HepG2 (cell line): ENCODE results near the gene PHF5A. TPM values are rescaled to one million over a fixed set of nuclear protein-coding genes. Genes with fewer than 3 reads are reported as not detected.

Experiments used
- ATAC-seq: fragments of 200-7000 bp; cut with Tn5 transposase; 3 replicates; pipeline ENCODE4 v1.9.1; 2020; ENCODE audit warnings: mild to moderate bottlenecking, moderate library complexity
- BruUV-seq: library from RNA; stranded (reverse); fragments of 400-500 nt; replicated peaks from 2 replicates; lab custom pipeline; 2021; lab: Mats Ljungman, UMichigan
- CTCF ChIA-PET: fragments of 300-600 bp; formaldehyde crosslinking; extraction: SDS; loops from one replicate; lab custom pipeline; 2021; ENCODE audit warnings: low total read pairs, inconsistent platforms, low intra/inter-chr PET ratio; lab: Yijun Ruan, JAX
- POLR2A ChIA-PET: fragments of 350-600 bp; sonication (Branson Sonifier 250); formaldehyde crosslinking; loops from one replicate; lab custom pipeline; 2020; ENCODE audit warnings: antibody characterized with exemption, inconsistent platforms; lab: Yijun Ruan, JAX
- DNase-seq: peaks from one replicate; pipeline ENCODE4 v3.0.0-alpha.2; 2015; ENCODE audit warnings: low spot score
- FAIRE-seq: peaks from 3 replicates; lab custom pipeline; 2011; peaks lifted over from hg19 to GRCh38; lab: Jason Lieb, UNC
- H2AFZ ChIP-seq: one replicate; pipeline ENCODE4 v1.6.1; 2011; ENCODE audit warnings: low read length, inconsistent platforms
- H3K27ac ChIP-seq: fragments of 300-600 bp; 3 replicates; pipeline ENCODE4 v1.8.0; 2011; ENCODE audit warnings: mixed run types, mild to moderate bottlenecking, mixed read lengths, low read length, inconsistent platforms; ENCODE audit not compliant: insufficient read depth; ENCODE audit errors: extremely low read length
- H3K27me3 ChIP-seq, 2 experiments: fragments of 200-600 bp in 1 of 2; 2 replicates in 1 of 2; 3 replicates in 1 of 2; pipeline versions ENCODE4 v1.6.0 to v1.8.0; 2011; ENCODE audit warnings: low read length in 2 of 2, mild to moderate bottlenecking in 2 of 2, moderate library complexity in 2 of 2, inconsistent platforms in 1 of 2; ENCODE audit not compliant: insufficient read depth in 2 of 2, control insufficient read depth in 1 of 2
- H3K36me3 ChIP-seq, 2 experiments: fragments of 200-600 bp in 1 of 2; replicated peaks in 1 of 2; 2 replicates in 1 of 2; 3 replicates in 1 of 2; pipeline versions ENCODE4 v1.5.1 to v1.8.0; 2011; ENCODE audit warnings: low read length in 2 of 2, inconsistent platforms in 1 of 2; ENCODE audit not compliant: insufficient read depth in 2 of 2, control insufficient read depth in 1 of 2
- H3K4me1 ChIP-seq: 2 replicates; pipeline ENCODE4 v1.5.1; 2012; ENCODE audit warnings: low read length, inconsistent platforms; ENCODE audit not compliant: insufficient read depth
- H3K4me2 ChIP-seq: 2 replicates; pipeline ENCODE4 v1.6.0; 2011; ENCODE audit warnings: low read depth, low read length, inconsistent platforms
- H3K4me3 ChIP-seq, 3 experiments: fragments of 200-600 bp in 1 of 3; sonication (generic), shearing (Covaris generic) in 1 of 3; replicated peaks in 1 of 3; 2 replicates each; pipeline ENCODE4 v1.5.1; 2011 to 2016; ENCODE audit warnings: low read length in 3 of 3, inconsistent platforms in 2 of 3, low read depth in 2 of 3, mild to moderate bottlenecking in 2 of 3, control low read depth in 1 of 3, mixed read lengths in 1 of 3; ENCODE audit not compliant: insufficient read depth in 1 of 3
- H3K79me2 ChIP-seq: one replicate; pipeline ENCODE4 v1.6.1; 2011; ENCODE audit warnings: low read length, inconsistent platforms; ENCODE audit not compliant: insufficient read depth
- H3K9ac ChIP-seq: 2 replicates; pipeline ENCODE4 v1.6.0; 2011; ENCODE audit warnings: mild to moderate bottlenecking, low read depth, low read length, inconsistent platforms; ENCODE audit not compliant: insufficient read depth
- H3K9me3 ChIP-seq: 2 replicates; pipeline ENCODE4 v1.5.1; 2012; ENCODE audit warnings: mild to moderate bottlenecking, low read length
- H4K20me1 ChIP-seq: 2 replicates; pipeline ENCODE4 v1.6.0; 2011; ENCODE audit warnings: inconsistent platforms, mild to moderate bottlenecking, low read length, moderate library complexity; ENCODE audit not compliant: insufficient read depth
- CAMTA2 ChIP-seq: sonication (generic); formaldehyde crosslinking; IDR thresholded peaks from 2 replicates; pipeline ENCODE4 v1.4.0; 2020; ENCODE audit warnings: mild to moderate bottlenecking, missing genetic modification reagents, borderline replicate concordance
- HHEX ChIP-seq: IDR thresholded peaks from 2 replicates; pipeline ENCODE4 v1.6.1; 2016; ENCODE audit warnings: control low read depth
- HNRNPL ChIP-seq: fragments of 200-400 bp; formaldehyde crosslinking; IDR thresholded peaks from 2 replicates; pipeline ENCODE4 v1.6.1; 2017; ENCODE audit warnings: mild to moderate bottlenecking, low read depth, low read length
- KLF6 ChIP-seq: IDR thresholded peaks from 2 replicates; pipeline ENCODE4 v1.8.0; 2016; ENCODE audit warnings: missing biosample characterization, missing genetic modification reagents
- MIER2 ChIP-seq: IDR thresholded peaks from 2 replicates; pipeline ENCODE4 v1.6.1; 2016; ENCODE audit warnings: missing biosample characterization, missing genetic modification reagents
- MLXIP ChIP-seq: sonication (generic); formaldehyde crosslinking; IDR thresholded peaks from 2 replicates; pipeline ENCODE4 v1.9.0; 2021; ENCODE audit warnings: missing genetic modification reagents, borderline replicate concordance
- POLR2G ChIP-seq: fragments of 200-400 bp; formaldehyde crosslinking; IDR thresholded peaks from 2 replicates; pipeline ENCODE4 v1.6.1; 2018; ENCODE audit warnings: mild to moderate bottlenecking, low read depth, low read length, moderate library complexity
- RAD21 ChIP-seq: fragments of 450-650 bp; formaldehyde crosslinking; IDR thresholded peaks from 2 replicates; pipeline ENCODE4 v1.5.0; 2020; ENCODE audit warnings: mild to moderate bottlenecking
- SOX5 ChIP-seq: IDR thresholded peaks from 2 replicates; pipeline ENCODE4 v1.6.1; 2016; ENCODE audit warnings: borderline replicate concordance
- TEF ChIP-seq: sonication (generic); formaldehyde crosslinking; IDR thresholded peaks from 2 replicates; pipeline ENCODE4 v1.5.0; 2020; ENCODE audit warnings: missing genetic modification reagents
- ZNF629 ChIP-seq: sonication (generic); formaldehyde crosslinking; conservative IDR thresholded peaks from 2 replicates; pipeline ENCODE4 v1.5.0; 2020; ENCODE audit warnings: missing genetic modification reagents
- ZNF691 ChIP-seq: sonication (generic); formaldehyde crosslinking; IDR thresholded peaks from 2 replicates; pipeline ENCODE4 v1.4.0; 2020; ENCODE audit warnings: missing genetic modification reagents, low read depth, mild to moderate bottlenecking, borderline replicate concordance
- WGBS: methylation state at CpG from one replicate; pipeline ENCODE4 v1.1.6; 2017; ENCODE audit warnings: low lambda C conversion rate; 5-methylcytosine and 5-hydroxymethylcytosine counted together
- in situ Hi-C: cut with HindIII; loops from 2 replicates; pipeline ENCODE4 v1.10.0; 2017; ENCODE audit warnings: low pct_unique_long_range_greater_than_20kb; ENCODE audit not compliant: extremely low pct_ligation_motif_present
- intact Hi-C: fragments of 100-400 bp; cut with micrococcal nuclease; formaldehyde crosslinking; loops from one replicate; pipeline ENCODE4 v1.10.0; 2022; ENCODE audit not compliant: unreplicated experiment
- polyA plus RNA-seq, 8 experiments: library from polyadenylated mRNA; depleted of rRNA in 3 of 8; stranded (reverse) in 7 of 8; unstranded in 1 of 8; fragments of >200 nt; fragmentation: Illumina TruSeq in 4 of 8; extraction: Trizol in 4 of 8; gene quantifications; 2 replicates each; pipeline versions ENCODE4 v1.2.1 to v1.2.3, GENCODE V29; 2011 to 2016; ENCODE audit warnings: low read depth in 4 of 8, missing spikeins in 1 of 8, mixed read lengths in 1 of 8; ENCODE audit not compliant: insufficient read depth in 1 of 8
- total RNA-seq, 5 experiments: library from RNA; depleted of rRNA; stranded (reverse); fragments of >200 nt; fragmentation: Illumina TruSeq; extraction: Trizol; gene quantifications; 2 replicates each; pipeline ENCODE4 v1.2.3, GENCODE V29; 2016; ENCODE audit warnings: low read depth in 1 of 5

The PHF5A gene
- total and polyA plus RNA-seq, 2 of the 13 experiments (the other 11 are each of a cell fraction or from before 2014, with no cell fraction given): 56.6 to 105 TPM

GRCh38 chr22:41437198-41437597 lies 31.3 kb downstream of the PHF5A start:
- CTCF ChIA-PET: no interaction called here
- Histone ChIP-seq H2AFZ (no peak overlapping the region), H3K4me3 (no peak overlapping the region), H3K79me2 (peaks cover 26% of the 10 kb centered on the region), H3K36me3 (peaks cover 18 to 44% of the 10 kb centered on the region in 2 experiments; a peak in 4 of 5 replicates), H3K4me2 (no peak overlapping the region), H4K20me1 (peaks cover 29% of the 10 kb centered on the region), H3K27ac (no peak overlapping the region), H3K4me1 (peaks cover 24% of the 10 kb centered on the region), H3K9ac (no peak overlapping the region), H3K27me3 (no peaks in the 10 kb centered on the region), H3K9me3 (no peaks in the 10 kb centered on the region)
- in situ Hi-C loops: no loop called here
- WGBS: 99% methylated on average over 7 of the region's 7 CpGs
- intact Hi-C loops: no loop called here
- TF ChIP-seq POLR2G: peak; percentile 54; the same call in 1 of the 2 replicates
- TF ChIP-seq MIER2 (CRISPR knock-in tag): no peak
- ATAC-seq (no peak), DNase-seq (no peak), FAIRE-seq (no peak)
- BruUV-seq: no TSS peak
- POLR2A ChIA-PET: interaction anchor here (1.1 to 1.7 kb wide), 2 partner anchors 8 to 11 kb away, joined by 4 to 5 read pairs; no protein-coding TSS in a partner anchor

- CTCF ChIA-PET: no interaction called here
- TF ChIP-seq HNRNPL (no peak), SOX5 (no peak), HHEX (CRISPR knock-in tag) (no peak), MLXIP (CRISPR knock-in tag) (no peak), TEF (CRISPR knock-in tag) (no peak), ZNF629 (CRISPR knock-in tag) (no peak), KLF6 (CRISPR knock-in tag) (no peak), CAMTA2 (no peak), RAD21 (no peak), ZNF691 (no peak)
Measured at GRCh38 chr22:41436322-41437113, 32.0 kb downstream of the PHF5A start.

More at GRCh38 chr22:41436322-41437113, 32.0 kb downstream of the PHF5A start:
- Histone ChIP-seq H3K4me2 (no peak overlapping the region), H3K4me3 (no peak overlapping the region), H3K4me1 (peaks cover 23% of the 10 kb centered on the region), H3K9ac (no peak overlapping the region), H4K20me1 (peaks cover 25% of the 10 kb centered on the region), H3K9me3 (no peaks in the 10 kb centered on the region), H3K27me3 (no peaks in the 10 kb centered on the region), H3K79me2 (peaks cover 21% of the 10 kb centered on the region), H2AFZ (no peak overlapping the region), H3K36me3 (peaks cover 17 to 43% of the 10 kb centered on the region in 2 experiments; a peak in 4 of 5 replicates), H3K27ac (no peak overlapping the region)
- FAIRE-seq (no peak), ATAC-seq (no peak), DNase-seq (no peak)
- POLR2A ChIA-PET: interaction anchor here (1.1 to 1.7 kb wide), 3 partner anchors 9 to 12 kb away, joined by 4 to 6 read pairs (median 5); partner anchors contain the start of gene TOB2
- intact Hi-C loops (no loop called here), in situ Hi-C loops (no loop called here)
- WGBS: 96% methylated on average over 22 of the region's 23 CpGs
- BruUV-seq: no TSS peak
